ENCODE data around the gene RETSAT. TPM values are rescaled to one million over a fixed set of nuclear protein-coding genes. Genes with fewer than 3 reads are reported as not detected.
"Not testable (repeated sequence)": the region's sequence is repeated elsewhere in the genome, so short reads cannot be mapped to it uniquely, and the experiment has no call there.

Gene RETSAT
- total RNA-seq, 2 donors from 2014 or later: 37.4 to 44.3 TPM

DNA sequence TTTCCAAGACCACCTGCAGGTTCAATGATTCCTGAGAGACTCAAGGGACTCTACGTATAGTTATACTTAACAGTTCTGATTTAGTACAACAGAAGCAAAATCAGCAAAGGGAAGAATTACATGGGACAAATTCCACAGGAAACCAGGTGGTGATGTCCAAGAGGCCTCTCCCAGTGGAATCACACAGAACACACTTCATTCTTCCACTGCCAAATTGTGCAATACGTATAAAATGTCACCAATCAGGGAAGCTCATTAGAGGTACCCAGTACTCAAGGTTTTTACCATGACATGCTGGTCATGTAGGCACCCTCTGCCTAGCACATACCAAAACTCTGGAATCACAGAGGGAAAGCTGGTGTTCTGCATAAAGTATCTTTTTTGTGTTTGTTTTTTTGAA, 33.4 kb upstream of the RETSAT start:
- peaks cover 41% of the 10 kb centered on the region for H3K36me3 ChIP-seq
- TF ChIP-seq, protein P1, sequence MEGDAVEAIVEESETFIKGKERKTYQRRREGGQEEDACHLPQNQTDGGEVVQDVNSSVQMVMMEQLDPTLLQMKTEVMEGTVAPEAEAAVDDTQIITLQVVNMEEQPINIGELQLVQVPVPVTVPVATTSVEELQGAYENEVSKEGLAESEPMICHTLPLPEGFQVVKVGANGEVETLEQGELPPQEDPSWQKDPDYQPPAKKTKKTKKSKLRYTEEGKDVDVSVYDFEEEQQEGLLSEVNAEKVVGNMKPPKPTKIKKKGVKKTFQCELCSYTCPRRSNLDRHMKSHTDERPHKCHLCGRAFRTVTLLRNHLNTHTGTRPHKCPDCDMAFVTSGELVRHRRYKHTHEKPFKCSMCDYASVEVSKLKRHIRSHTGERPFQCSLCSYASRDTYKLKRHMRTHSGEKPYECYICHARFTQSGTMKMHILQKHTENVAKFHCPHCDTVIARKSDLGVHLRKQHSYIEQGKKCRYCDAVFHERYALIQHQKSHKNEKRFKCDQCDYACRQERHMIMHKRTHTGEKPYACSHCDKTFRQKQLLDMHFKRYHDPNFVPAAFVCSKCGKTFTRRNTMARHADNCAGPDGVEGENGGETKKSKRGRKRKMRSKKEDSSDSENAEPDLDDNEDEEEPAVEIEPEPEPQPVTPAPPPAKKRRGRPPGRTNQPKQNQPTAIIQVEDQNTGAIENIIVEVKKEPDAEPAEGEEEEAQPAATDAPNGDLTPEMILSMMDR (IDR thresholded peaks at IDR 0.05): no peak
- no peaks in the 10 kb centered on the region for H3K27me3 ChIP-seq (replicated peaks; ENCODE audit: insufficient read depth)
- H3K4me1 ChIP-seq (ENCODE audit: control insufficient read depth in 1 of 2, low read depth in 2 of 2): no peaks in the 10 kb centered on the region
- ATAC-seq (ENCODE audit: insufficient number of reproducible peaks, low FRiP score, low read depth) (no peak), DNase-seq (ENCODE audit: low spot score) (no peak)
- H3K27ac ChIP-seq: no peak overlapping the region
- H3K9me3 ChIP-seq: no peaks in the 10 kb centered on the region
- no peak overlapping the region for H3K4me3 ChIP-seq

DNA sequence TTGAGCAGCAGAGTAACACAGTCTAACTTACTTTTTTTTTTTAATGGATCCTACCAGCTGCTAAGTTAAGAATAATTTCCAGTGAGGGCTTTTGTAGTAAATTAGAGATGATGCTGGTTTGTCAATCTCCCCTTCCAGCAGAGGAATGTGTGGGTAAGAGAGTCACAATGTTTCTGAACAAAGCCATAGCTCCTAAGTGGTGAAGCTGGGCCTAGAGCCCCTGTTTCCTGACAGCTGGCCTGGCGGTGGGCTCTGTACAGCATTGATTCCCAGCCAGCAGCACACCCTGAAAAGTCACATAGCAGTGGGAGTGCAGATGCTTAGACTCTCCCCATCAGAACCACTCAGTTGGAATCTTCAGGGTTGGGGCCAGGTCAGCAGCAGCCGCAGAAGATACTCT, 31.4 kb upstream of the RETSAT start:
- H3K9me3 ChIP-seq: no peaks in the 10 kb centered on the region
- no peaks in the 10 kb centered on the region for H3K27me3 ChIP-seq (replicated peaks; ENCODE audit: insufficient read depth)
- no peak overlapping the region for H3K4me3 ChIP-seq
- TF ChIP-seq, protein P1 (IDR thresholded peaks at IDR 0.05): no peak
- DNase-seq (ENCODE audit: low spot score) (no peak), ATAC-seq (ENCODE audit: insufficient number of reproducible peaks, low FRiP score, low read depth) (no peak)
- H3K36me3 ChIP-seq: peaks cover 36% of the 10 kb centered on the region
- H3K4me1 ChIP-seq (ENCODE audit: control insufficient read depth in 1 of 2, low read depth in 2 of 2): no peaks in the 10 kb centered on the region
- H3K27ac ChIP-seq: no peak overlapping the region

DNA sequence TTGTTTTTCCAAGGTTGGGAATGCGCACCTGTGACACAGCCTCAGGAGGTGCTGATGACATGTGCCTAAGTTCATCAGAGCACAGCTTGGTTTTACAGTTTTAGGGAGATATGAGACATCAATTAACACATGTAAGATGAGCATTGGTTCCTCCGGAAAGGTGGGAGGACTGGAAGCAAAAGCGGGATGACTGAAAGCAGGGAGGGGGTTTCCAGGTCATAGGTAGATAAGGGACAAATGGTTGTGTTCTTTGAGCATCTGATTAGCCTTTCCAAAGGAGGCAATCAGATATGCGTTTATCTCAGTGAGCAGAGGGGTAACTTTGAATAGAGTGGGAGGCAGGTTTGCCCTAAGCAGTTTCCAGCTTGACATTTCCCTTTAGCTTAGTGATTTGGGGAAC, 29.5 kb upstream of the RETSAT start:
- no peaks in the 10 kb centered on the region for H3K9me3 ChIP-seq
- no peak for ATAC-seq (ENCODE audit: insufficient number of reproducible peaks, low FRiP score, low read depth)
- TF ChIP-seq, protein P1 (IDR thresholded peaks at IDR 0.05): no peak
- no peaks in the 10 kb centered on the region for H3K27me3 ChIP-seq (replicated peaks; ENCODE audit: insufficient read depth)
- H3K27ac ChIP-seq: no peak overlapping the region
- no peaks in the 10 kb centered on the region for H3K4me1 ChIP-seq (ENCODE audit: control insufficient read depth in 1 of 2, low read depth in 2 of 2)
- H3K4me3 ChIP-seq: no peak overlapping the region
- DNase-seq (ENCODE audit: low spot score): no peak
- peaks cover 29% of the 10 kb centered on the region for H3K36me3 ChIP-seq

DNA sequence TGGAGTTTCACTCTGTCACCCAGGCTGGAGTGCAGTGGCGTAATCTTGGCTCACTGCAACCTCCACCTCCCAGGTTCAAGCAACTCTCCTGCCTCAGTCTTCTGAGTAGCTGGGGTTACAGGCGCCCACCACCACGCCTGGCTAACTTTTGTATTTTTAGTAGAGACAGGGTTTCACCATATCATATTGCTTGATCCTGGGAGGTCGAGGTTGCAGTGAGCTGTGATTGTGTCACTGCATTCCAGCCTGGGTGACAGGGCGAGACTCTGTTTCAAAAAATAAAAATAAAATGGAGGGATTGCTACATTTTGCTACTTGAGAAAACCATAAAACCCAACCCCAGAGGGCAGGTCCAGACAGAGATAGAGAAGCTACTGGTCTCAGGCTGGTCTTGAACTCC, 28.8 kb upstream of the RETSAT start:
- DNase-seq (ENCODE audit: low spot score); H3K9me3 ChIP-seq; H3K4me1 ChIP-seq (ENCODE audit: control insufficient read depth in 1 of 2, low read depth in 2 of 2); ATAC-seq (ENCODE audit: insufficient number of reproducible peaks, low FRiP score, low read depth); H3K4me3 ChIP-seq; H3K27ac ChIP-seq; H3K27me3 ChIP-seq (replicated peaks; ENCODE audit: insufficient read depth): not testable (repeated sequence)
- peaks cover 30% of the 10 kb centered on the region for H3K36me3 ChIP-seq

DNA sequence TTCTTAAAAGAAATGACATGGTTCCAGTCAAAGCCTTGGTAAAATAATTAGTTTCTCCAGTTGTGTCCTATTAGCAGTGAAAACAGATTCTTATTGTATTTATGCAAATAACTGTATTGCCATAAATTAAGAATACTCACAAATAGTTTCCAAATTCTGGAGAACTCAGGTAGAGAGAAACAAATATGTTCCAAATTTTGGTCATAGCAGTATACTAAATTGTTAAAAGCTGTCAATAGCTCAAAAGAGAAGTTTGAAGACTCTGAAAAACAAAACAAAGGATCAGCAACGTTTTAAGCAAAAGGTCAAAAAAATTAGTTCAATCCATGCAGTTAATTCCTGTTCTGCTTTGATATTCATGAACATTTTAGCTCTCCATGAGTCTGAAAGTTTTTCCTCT, 25.7 kb upstream of the RETSAT start:
- Histone ChIP-seq H3K4me3 (no peak overlapping the region), H3K36me3 (peaks cover 13% of the 10 kb centered on the region), H3K27ac (no peak overlapping the region), H3K9me3 (no peaks in the 10 kb centered on the region), H3K27me3 (replicated peaks; ENCODE audit: insufficient read depth) (no peaks in the 10 kb centered on the region), H3K4me1 (ENCODE audit: control insufficient read depth in 1 of 2, low read depth in 2 of 2) (no peaks in the 10 kb centered on the region)
- DNase-seq (ENCODE audit: low spot score) (no peak), ATAC-seq (ENCODE audit: insufficient number of reproducible peaks, low FRiP score, low read depth) (no peak)
- TF ChIP-seq, protein P1 (IDR thresholded peaks at IDR 0.05): no peak

DNA sequence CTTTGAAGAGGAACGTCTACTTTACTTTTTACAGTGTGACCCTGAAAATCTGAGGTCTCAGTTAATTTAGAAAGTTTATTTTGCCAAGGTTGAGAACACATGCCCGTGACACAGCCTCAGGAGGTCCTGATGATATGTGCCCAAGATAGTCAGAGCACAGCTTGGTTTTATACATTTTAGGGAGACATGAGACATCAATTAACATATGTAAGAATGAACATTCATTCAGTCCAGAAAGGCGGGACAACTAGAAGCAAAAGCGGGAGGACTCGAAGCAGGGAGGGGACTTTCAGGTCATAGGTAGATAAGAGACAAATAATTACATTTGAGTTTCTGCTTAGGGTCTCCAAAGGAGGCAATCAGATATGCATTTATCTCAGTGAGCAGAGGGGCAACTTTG, 23.9 kb upstream of the RETSAT start:
- ATAC-seq (ENCODE audit: insufficient number of reproducible peaks, low FRiP score, low read depth) (no peak), DNase-seq (ENCODE audit: low spot score) (no peak)
- Histone ChIP-seq H3K36me3 (peaks cover 13% of the 10 kb centered on the region), H3K9me3 (no peaks in the 10 kb centered on the region), H3K27me3 (replicated peaks; ENCODE audit: insufficient read depth) (no peaks in the 10 kb centered on the region), H3K4me1 (ENCODE audit: control insufficient read depth in 1 of 2, low read depth in 2 of 2) (no peaks in the 10 kb centered on the region), H3K27ac (no peak overlapping the region), H3K4me3 (no peak overlapping the region)
- TF ChIP-seq, protein P1 (IDR thresholded peaks at IDR 0.05): no peak
